T-cell (primary cell): ENCODE measurements around the gene NELL1. TPM values are rescaled to one million over a fixed set of nuclear protein-coding genes. Genes with fewer than 3 reads are reported as not detected.

Source experiments
- ATAC-seq, 4 experiments: fragments of 200-7000 bp in 3 of 4; fragments of 150-1000 bp in 1 of 4; cut with Tn5 transposase; replicated peaks in 1 of 4; 1 replicate in 3 of 4; 2 replicates in 1 of 4; pipeline ENCODE4 v1.10.0; 2021; ENCODE audit warnings: moderate library complexity in 3 of 4, mild to moderate bottlenecking in 2 of 4, moderate number of reproducible peaks in 1 of 4
- CTCF ChIA-PET, 2 donors: fragments of 300-600 bp; sonication (Branson Sonifier 250); formaldehyde crosslinking; loops; one replicate each; lab custom pipeline; 2022; ENCODE audit warnings: antibody characterized with exemption in 2 of 2; lab: Charles Lee
- POLR2A ChIA-PET, 2 donors: fragments of 300-600 bp; sonication (Branson Sonifier 250); formaldehyde crosslinking; loops; one replicate each; lab custom pipeline; 2022; ENCODE audit warnings: antibody characterized with exemption in 2 of 2; lab: Charles Lee
- DNase-seq, 35 experiments: peaks; one replicate each; pipeline versions ENCODE4 v3.0.0 to v3.0.0-alpha.2; 2013 to 2023
- H3K27ac ChIP-seq: one replicate; pipeline ENCODE4 v1.5.1; 2013; ENCODE audit warnings: low read length
- H3K27me3 ChIP-seq, 2 experiments: replicated peaks in 1 of 2; 1 replicate in 1 of 2; 2 replicates in 1 of 2; pipeline versions ENCODE4 v1.6.1 to v1.7.0; 2013; ENCODE audit warnings: low read length in 1 of 2, mixed read lengths in 1 of 2; ENCODE audit not compliant: control insufficient read depth in 2 of 2, insufficient read depth in 2 of 2; ENCODE audit errors: extremely low read depth in 1 of 2
- H3K36me3 ChIP-seq, 2 donors: 1 replicate in 1 of 2; 2 replicates in 1 of 2; pipeline versions ENCODE4 v1.6.1 to v1.7.0; 2013; ENCODE audit warnings: low read length in 1 of 2; ENCODE audit not compliant: control insufficient read depth in 2 of 2, insufficient read depth in 1 of 2; ENCODE audit errors: extremely low read depth in 1 of 2
- H3K4me1 ChIP-seq, 2 experiments: 1 replicate in 1 of 2; 2 replicates in 1 of 2; pipeline versions ENCODE4 v1.6.1 to v1.7.0; 2013; ENCODE audit warnings: low read length in 2 of 2, mixed read lengths in 1 of 2; ENCODE audit not compliant: insufficient read depth in 2 of 2, control insufficient read depth in 1 of 2; ENCODE audit errors: extremely low read depth in 1 of 2
- H3K4me3 ChIP-seq, 2 donors: 1 replicate in 1 of 2; 2 replicates in 1 of 2; pipeline versions ENCODE4 v1.5.1 to v1.7.0; 2013; ENCODE audit warnings: mild to moderate bottlenecking in 2 of 2, low read length in 1 of 2, moderate library complexity in 1 of 2; ENCODE audit not compliant: control insufficient read depth in 1 of 2; ENCODE audit errors: extremely low read depth in 1 of 2
- H3K9me3 ChIP-seq: 2 replicates; pipeline ENCODE4 v1.7.0; 2013
- H3K27ac Mint-ChIP-seq, 2 donors: one replicate each; pipeline ENCODE4 v1.8.0; 2020 to 2021; ENCODE audit warnings: mild to moderate bottlenecking in 2 of 2, mixed read lengths in 2 of 2
- H3K27me3 Mint-ChIP-seq, 2 donors: one replicate each; pipeline ENCODE4 v1.8.0; 2021 to 2022; ENCODE audit warnings: mixed read lengths in 2 of 2
- H3K36me3 Mint-ChIP-seq: one replicate; pipeline ENCODE4 v1.8.0; 2021; ENCODE audit warnings: mixed read lengths
- H3K4me1 Mint-ChIP-seq, 3 donors: one replicate each; pipeline ENCODE4 v1.8.0; 2020 to 2022; ENCODE audit warnings: mixed read lengths in 3 of 3, mild to moderate bottlenecking in 1 of 3
- H3K4me3 Mint-ChIP-seq, 3 donors: one replicate each; pipeline ENCODE4 v1.8.0; 2020 to 2022; ENCODE audit warnings: mild to moderate bottlenecking in 3 of 3, mixed read lengths in 3 of 3, moderate library complexity in 3 of 3
- H3K9me3 Mint-ChIP-seq, 3 donors: one replicate each; pipeline ENCODE4 v1.8.0; 2020 to 2022; ENCODE audit warnings: mixed read lengths in 3 of 3
- WGBS: methylation state at CpG from one replicate; pipeline ENCODE4 v1.1.5; 2013; ENCODE audit warnings: missing lambda C conversion rate; ENCODE audit not compliant: insufficient coverage; 5-methylcytosine and 5-hydroxymethylcytosine counted together
- total RNA-seq, 35 experiments: library from RNA in 6 of 35; stranded (reverse) in 6 of 35; fragments of 120-200 nt in 1 of 35; gene quantifications; one replicate each; pipeline versions ENCODE4 v1.2.1 to v1.2.4 and lab custom pipeline; 2013 to 2026

The NELL1 gene
- total RNA-seq, 5 donors from 2014 or later (not counting 1 experiment from before 2014, with no cell fraction given) = not detected

DNA sequence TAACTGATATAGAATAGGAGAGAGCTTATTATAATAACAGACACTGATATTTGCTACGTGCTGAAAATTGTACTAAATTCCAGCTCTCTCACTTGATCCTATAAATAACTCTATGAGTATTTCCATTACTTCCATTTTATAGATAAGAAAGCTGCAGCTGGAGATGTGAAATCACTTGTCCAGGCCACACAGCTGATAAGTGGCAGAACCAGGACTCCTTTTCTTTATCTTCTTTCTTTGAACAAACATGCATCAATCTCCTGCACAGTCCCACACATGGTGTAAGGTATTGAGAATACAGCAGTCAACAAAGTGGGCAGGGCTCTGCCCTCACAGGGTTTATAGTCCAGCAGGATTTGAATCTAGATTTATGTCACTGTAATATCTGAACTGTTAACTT is 652.1 kb downstream of the NELL1 start:
- H3K4me1 ChIP-seq = no peaks in the 10 kb centered on the region

DNA sequence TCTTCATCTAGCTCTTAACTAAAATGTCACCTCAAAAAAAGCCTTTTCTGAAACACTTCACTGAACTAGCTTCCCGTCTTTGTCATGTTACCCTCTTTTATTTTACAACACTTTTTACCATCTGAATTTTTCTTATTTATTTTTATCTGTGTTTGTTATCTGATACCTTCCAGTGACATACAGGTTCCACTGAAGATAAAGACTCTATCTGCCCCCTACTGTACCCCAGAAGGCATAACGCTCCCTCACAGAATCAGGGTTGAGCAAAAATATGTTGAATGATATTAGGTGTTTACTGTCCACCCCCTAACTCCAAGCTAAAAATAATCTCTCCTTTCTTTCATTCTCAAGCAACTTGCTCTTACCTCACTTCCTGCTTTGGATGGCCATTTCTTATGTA is 654.2 kb downstream of the NELL1 start:
- no peak overlapping the region for H3K27ac Mint-ChIP-seq
- Histone ChIP-seq H3K27me3 (no peaks in the 10 kb centered on the region), H3K4me1 (no peaks in the 10 kb centered on the region), H3K9me3 (no peaks in the 10 kb centered on the region), H3K4me3 (no peak overlapping the region), H3K36me3 (no peaks in the 10 kb centered on the region), H3K27ac (no peak overlapping the region)
- H3K9me3 Mint-ChIP-seq = peaks cover 15 to 23% (median 17%) of the 10 kb centered on the region in 3 donors
- DNase-seq = no peak
- ChIA-PET POLR2A (no interaction called here), CTCF (no interaction called here)
- H3K27me3 Mint-ChIP-seq = no peaks in the 10 kb centered on the region
- no CpG with 5 or more reads among the region's 2 CpGs for WGBS
- no peaks in the 10 kb centered on the region for H3K4me1 Mint-ChIP-seq
- no peaks in the 10 kb centered on the region for H3K36me3 Mint-ChIP-seq
- H3K4me3 Mint-ChIP-seq = no peak overlapping the region
- no peak for ATAC-seq

More for the DNA sequence above, 652.1 kb downstream of the NELL1 start:
- H3K27me3 ChIP-seq = no peaks in the 10 kb centered on the region
- no peak overlapping the region for H3K4me3 ChIP-seq
- no peak overlapping the region for H3K4me3 Mint-ChIP-seq
- DNase-seq = no peak
- POLR2A ChIA-PET = no interaction called here
- peaks cover 7 to 14% (median 12%) of the 10 kb centered on the region in 3 donors for H3K9me3 Mint-ChIP-seq
- no peaks in the 10 kb centered on the region for H3K4me1 Mint-ChIP-seq
- CTCF ChIA-PET = no interaction called here
- no peaks in the 10 kb centered on the region for H3K9me3 ChIP-seq
- H3K27ac Mint-ChIP-seq = no peak overlapping the region
- no CpG with 5 or more reads among the region's 1 CpG for WGBS
- H3K27me3 Mint-ChIP-seq = no peaks in the 10 kb centered on the region
- no peaks in the 10 kb centered on the region for H3K36me3 ChIP-seq
- ATAC-seq = no peak
- no peak overlapping the region for H3K27ac ChIP-seq
- H3K36me3 Mint-ChIP-seq = no peaks in the 10 kb centered on the region

DNA sequence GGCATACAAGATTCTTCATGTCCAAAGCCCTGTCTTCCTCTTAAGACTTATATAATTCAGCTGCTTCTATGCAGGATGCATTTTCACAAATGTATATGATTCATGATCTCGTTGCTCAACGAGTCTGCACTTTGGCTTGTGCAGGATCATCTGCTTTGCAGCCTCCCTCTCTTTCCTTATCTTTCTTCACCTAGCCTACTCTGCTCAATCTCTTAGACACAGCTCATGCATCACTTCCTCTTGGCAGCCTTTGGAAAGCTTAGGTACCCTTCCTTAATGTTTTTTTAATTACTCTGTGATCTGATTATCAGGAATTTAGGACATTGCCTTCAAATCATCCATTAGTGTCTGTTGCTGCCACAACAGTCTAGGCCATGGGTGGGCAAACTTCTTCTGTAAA is 673.8 kb downstream of the NELL1 start:
- DNase-seq (no peak), ATAC-seq (no peak)
- no peak overlapping the region for H3K4me3 ChIP-seq
- Mint-ChIP-seq H3K4me3 (no peak overlapping the region), H3K4me1 (no peaks in the 10 kb centered on the region), H3K36me3 (no peaks in the 10 kb centered on the region), H3K9me3 (peaks cover 8 to 18% (median 9%) of the 10 kb centered on the region in 3 donors), H3K27ac (no peak overlapping the region), H3K27me3 (no peaks in the 10 kb centered on the region)
- H3K36me3 ChIP-seq = no peaks in the 10 kb centered on the region
- no peaks in the 10 kb centered on the region for H3K27me3 ChIP-seq
- H3K4me1 ChIP-seq = no peaks in the 10 kb centered on the region
- POLR2A ChIA-PET = no interaction called here
- H3K9me3 ChIP-seq = no peaks in the 10 kb centered on the region
- H3K27ac ChIP-seq = no peak overlapping the region
- 62% methylated on average over 2 of the region's 2 CpGs for WGBS
- CTCF ChIA-PET = no interaction called here

DNA sequence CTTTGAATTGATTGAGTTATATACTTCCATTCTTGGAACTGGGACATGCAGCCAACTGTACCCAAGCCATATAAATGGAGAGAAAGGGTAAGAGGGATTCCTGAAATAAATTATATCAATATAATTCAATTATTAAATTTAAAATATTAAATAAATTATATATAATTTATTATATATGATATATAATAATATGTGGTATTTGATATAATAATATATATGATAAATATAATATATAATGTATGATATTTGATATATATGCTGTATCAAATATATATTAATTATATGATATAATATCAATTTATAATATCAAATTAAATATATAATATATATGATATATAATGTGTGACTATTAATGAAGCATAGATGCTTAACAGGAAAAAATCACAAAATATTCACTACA is 677.0 kb downstream of the NELL1 start:
- Mint-ChIP-seq H3K27me3 (no peaks in the 10 kb centered on the region), H3K36me3 (no peaks in the 10 kb centered on the region), H3K27ac (no peak overlapping the region), H3K9me3 (peaks cover 7 to 19% (median 8%) of the 10 kb centered on the region in 3 donors), H3K4me1 (no peaks in the 10 kb centered on the region), H3K4me3 (no peak overlapping the region)
- no peaks in the 10 kb centered on the region for H3K27me3 ChIP-seq
- no peak for ATAC-seq
- no peaks in the 10 kb centered on the region for H3K9me3 ChIP-seq
- DNase-seq = no peak
- no peak overlapping the region for H3K4me3 ChIP-seq
- no peaks in the 10 kb centered on the region for H3K36me3 ChIP-seq
- POLR2A ChIA-PET = no interaction called here
- CTCF ChIA-PET = no interaction called here
- H3K27ac ChIP-seq = no peak overlapping the region
- H3K4me1 ChIP-seq = no peaks in the 10 kb centered on the region

DNA sequence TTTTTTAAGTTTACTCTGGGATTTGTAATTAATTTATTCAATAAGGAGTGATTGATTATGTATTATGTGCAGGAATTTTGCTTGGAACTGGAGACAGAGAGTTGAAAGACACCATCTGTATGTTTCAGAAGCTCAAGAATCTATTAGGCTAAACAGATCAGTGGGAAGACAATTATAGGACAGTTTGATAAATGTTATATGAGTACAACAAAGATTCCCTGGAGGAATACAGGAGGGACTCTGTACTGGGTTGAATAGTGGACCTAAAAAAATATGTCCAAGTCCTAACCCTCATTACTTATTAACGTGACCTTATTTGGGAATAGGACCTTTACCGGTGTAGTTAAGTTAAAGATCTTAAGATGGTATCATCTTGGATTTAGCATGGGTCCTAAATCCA is 681.2 kb downstream of the NELL1 start:
- ATAC-seq (no peak), DNase-seq (no peak)
- Mint-ChIP-seq H3K4me1 (no peaks in the 10 kb centered on the region), H3K4me3 (no peak overlapping the region), H3K36me3 (no peaks in the 10 kb centered on the region), H3K27ac (no peak overlapping the region), H3K27me3 (no peaks in the 10 kb centered on the region), H3K9me3 (peaks cover 8 to 19% (median 11%) of the 10 kb centered on the region in 3 donors)
- 100% methylated on average over 1 of the region's 2 CpGs for WGBS
- no peaks in the 10 kb centered on the region for H3K36me3 ChIP-seq
- POLR2A ChIA-PET = no interaction called here
- CTCF ChIA-PET = no interaction called here
- H3K27ac ChIP-seq = no peak overlapping the region
- H3K4me1 ChIP-seq = no peaks in the 10 kb centered on the region
- no peaks in the 10 kb centered on the region for H3K9me3 ChIP-seq
- H3K4me3 ChIP-seq = no peak overlapping the region
- no peaks in the 10 kb centered on the region for H3K27me3 ChIP-seq

DNA sequence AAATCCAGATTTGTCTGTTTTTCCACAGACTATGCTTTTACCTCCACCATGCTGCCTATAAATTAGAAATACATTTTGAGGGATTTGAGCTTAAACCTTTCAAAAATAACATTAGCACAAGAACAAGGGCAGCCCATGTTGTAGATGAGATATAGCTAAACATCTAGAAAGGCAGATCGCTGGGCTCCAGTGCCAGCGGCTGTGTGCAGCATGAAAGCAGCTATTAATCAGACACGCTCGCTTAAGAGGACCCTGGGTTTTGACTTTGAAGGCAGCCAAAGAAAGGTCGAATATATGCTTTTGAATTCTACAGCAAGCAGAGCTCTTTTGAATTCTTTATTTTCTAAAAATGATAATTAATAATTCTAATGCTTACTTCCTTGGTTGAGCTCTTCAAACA is 684.0 kb downstream of the NELL1 start:
- Histone ChIP-seq H3K27me3 (no peaks in the 10 kb centered on the region), H3K27ac (no peak overlapping the region), H3K4me3 (no peak overlapping the region), H3K36me3 (no peaks in the 10 kb centered on the region), H3K9me3 (no peaks in the 10 kb centered on the region), H3K4me1 (no peaks in the 10 kb centered on the region)
- ATAC-seq (no peak), DNase-seq (no peak)
- H3K27me3 Mint-ChIP-seq = no peaks in the 10 kb centered on the region
- ChIA-PET POLR2A (no interaction called here), CTCF (no interaction called here)
- H3K4me3 Mint-ChIP-seq = no peak overlapping the region
- 100% methylated on average over 4 of the region's 5 CpGs for WGBS
- H3K4me1 Mint-ChIP-seq = no peaks in the 10 kb centered on the region
- no peaks in the 10 kb centered on the region for H3K36me3 Mint-ChIP-seq
- peaks cover 12 to 31% (median 29%) of the 10 kb centered on the region in 3 donors for H3K9me3 Mint-ChIP-seq
- no peak overlapping the region for H3K27ac Mint-ChIP-seq
